ENCODE measurements around the gene SORCS2.

Gene SORCS2

DNA sequence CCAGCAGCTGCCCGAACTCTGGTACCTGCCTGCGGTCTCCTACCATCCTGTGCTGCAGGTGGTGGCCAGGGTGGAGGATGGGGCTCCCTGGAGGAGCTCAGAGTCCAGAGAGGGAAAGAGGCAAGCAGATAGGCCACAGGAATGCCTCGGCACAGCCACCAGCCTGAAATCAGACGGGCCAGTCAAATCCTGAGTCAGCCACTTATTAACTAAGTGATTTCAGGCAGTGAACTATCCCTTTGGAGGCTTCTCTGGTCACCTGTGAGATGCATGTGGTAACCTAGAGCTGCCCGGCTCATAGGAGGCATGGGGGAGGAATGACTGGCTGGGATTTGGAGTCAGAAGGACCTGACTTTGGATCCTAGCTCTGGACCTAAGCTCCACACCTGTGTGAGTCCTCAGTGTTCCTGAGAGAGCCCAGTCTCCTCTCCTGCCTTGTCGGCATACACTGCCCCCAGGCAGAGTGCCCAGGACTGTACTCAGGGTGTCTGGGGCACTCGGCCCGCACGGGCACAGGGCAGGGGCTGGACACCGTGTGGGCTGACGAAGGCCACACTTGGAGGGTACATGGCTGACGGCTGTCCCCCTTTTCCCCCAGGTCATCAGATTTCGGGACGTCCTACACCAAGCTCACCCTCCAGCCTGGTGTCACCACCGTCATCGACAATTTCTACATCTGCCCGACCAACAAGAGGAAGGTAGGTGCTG lies 338.7 kb downstream of the SORCS2 start:
- TF ChIP-seq, protein P1, sequence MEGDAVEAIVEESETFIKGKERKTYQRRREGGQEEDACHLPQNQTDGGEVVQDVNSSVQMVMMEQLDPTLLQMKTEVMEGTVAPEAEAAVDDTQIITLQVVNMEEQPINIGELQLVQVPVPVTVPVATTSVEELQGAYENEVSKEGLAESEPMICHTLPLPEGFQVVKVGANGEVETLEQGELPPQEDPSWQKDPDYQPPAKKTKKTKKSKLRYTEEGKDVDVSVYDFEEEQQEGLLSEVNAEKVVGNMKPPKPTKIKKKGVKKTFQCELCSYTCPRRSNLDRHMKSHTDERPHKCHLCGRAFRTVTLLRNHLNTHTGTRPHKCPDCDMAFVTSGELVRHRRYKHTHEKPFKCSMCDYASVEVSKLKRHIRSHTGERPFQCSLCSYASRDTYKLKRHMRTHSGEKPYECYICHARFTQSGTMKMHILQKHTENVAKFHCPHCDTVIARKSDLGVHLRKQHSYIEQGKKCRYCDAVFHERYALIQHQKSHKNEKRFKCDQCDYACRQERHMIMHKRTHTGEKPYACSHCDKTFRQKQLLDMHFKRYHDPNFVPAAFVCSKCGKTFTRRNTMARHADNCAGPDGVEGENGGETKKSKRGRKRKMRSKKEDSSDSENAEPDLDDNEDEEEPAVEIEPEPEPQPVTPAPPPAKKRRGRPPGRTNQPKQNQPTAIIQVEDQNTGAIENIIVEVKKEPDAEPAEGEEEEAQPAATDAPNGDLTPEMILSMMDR (IDR thresholded peaks at IDR 0.05; ENCODE audit: low read depth, low read length) = no peak
- no peak overlapping the region for H3K4me3 ChIP-seq (replicated peaks in 1 of 2; ENCODE audit: low read depth in 2 of 2, low read length in 2 of 2)
- no peak for DNase-seq (ENCODE audit: low read depth in 2 of 2)

DNA sequence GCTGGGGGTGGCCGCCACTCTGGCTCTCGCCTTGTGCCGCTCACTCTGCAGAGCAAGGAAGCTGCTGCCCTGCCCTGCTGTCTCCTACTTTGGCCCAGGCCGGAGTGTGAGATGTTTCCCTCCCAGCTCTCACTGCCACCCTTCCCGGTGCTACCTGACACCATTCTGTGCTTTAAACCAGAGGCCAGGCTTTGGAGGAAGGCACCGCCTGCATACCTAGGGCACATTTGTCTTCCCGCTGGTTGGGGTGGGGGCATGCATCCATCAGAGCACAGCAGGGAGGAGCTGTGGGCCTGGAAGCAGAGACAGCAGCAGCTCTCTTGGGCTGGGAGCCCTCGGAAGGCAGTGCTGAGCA lies 339.3 kb downstream of the SORCS2 start:
- TF ChIP-seq, protein P1 (IDR thresholded peaks at IDR 0.05; ENCODE audit: low read depth, low read length) = no peak
- no peak for DNase-seq (ENCODE audit: low read depth in 2 of 2)
- H3K4me3 ChIP-seq (replicated peaks in 1 of 2; ENCODE audit: low read depth in 2 of 2, low read length in 2 of 2) = no peak overlapping the region

DNA sequence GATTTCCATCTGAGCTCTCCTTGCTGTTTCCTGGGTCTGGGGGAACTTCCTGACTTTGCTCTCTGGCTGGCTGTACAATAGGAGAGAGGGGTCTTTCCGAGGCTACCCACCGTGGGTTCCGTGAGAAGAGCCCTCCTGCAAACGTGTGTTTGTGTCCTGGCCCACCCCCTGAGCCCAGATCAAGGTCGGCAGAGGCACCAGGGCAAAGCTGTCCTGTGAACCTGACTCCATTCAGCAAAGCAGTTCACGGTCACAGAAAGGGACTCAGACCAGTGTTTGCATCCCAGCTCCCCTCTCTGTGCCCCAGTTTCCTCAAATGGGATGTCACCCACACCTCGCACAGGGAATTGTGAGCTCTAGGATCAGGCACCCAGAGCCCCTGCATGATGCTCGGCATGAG lies 339.7 kb downstream of the SORCS2 start:
- TF ChIP-seq, protein P1 (IDR thresholded peaks at IDR 0.05; ENCODE audit: low read depth, low read length) = no peak
- no peak for DNase-seq (ENCODE audit: low read depth in 2 of 2)
- H3K4me3 ChIP-seq (replicated peaks in 1 of 2; ENCODE audit: low read depth in 2 of 2, low read length in 2 of 2) = no peak overlapping the region

DNA sequence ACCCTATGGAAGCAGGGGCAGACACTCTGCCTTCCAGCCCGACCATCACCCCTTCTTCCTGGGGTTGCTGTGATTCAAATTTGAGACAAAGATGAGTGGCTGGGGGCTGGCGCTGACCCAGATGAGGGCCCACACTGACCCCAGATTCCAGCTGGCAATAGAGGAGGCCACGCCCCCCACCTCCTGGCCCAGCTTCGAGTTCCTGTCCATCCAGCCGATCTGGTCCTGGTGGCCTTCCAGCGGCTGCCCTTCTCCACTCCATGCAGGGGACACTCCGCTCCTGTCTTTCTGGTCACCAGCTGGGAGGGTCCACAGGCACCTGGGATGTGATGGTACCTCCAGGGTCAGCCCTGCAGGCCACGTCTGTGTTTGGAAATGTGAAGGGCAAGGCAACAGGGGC lies 340.9 kb downstream of the SORCS2 start:
- H3K4me3 ChIP-seq (replicated peaks in 1 of 2; ENCODE audit: low read depth in 2 of 2, low read length in 2 of 2) = no peak overlapping the region
- TF ChIP-seq, protein P1 (IDR thresholded peaks at IDR 0.05; ENCODE audit: low read depth, low read length) = no peak
- DNase-seq (ENCODE audit: low read depth in 2 of 2) = no peak

DNA sequence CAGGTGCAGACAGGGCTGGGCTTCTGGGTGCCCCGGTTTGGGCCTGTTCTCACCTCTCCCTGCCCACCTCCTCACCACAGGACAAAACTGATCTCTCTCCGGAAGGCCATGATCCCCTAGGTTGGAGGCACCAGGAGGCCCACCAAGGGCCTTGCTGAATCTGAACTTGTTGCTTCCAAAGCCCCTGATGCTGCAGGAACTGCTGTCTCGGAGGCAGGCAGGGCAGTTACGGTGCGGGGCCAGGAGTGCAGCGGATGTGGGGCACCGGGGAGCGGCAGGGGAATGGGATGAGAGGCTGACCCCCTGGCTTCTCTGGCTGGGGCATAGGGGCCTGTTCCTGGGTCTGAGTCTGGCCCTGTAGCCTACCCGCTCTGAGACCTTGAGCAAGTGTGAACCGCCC lies 342.8 kb downstream of the SORCS2 start:
- H3K4me3 ChIP-seq (replicated peaks in 1 of 2; ENCODE audit: low read depth in 2 of 2, low read length in 2 of 2) = no peak overlapping the region
- DNase-seq (ENCODE audit: low read depth in 2 of 2) = no peak
- TF ChIP-seq, protein P1 (IDR thresholded peaks at IDR 0.05; ENCODE audit: low read depth, low read length) = no peak

DNA sequence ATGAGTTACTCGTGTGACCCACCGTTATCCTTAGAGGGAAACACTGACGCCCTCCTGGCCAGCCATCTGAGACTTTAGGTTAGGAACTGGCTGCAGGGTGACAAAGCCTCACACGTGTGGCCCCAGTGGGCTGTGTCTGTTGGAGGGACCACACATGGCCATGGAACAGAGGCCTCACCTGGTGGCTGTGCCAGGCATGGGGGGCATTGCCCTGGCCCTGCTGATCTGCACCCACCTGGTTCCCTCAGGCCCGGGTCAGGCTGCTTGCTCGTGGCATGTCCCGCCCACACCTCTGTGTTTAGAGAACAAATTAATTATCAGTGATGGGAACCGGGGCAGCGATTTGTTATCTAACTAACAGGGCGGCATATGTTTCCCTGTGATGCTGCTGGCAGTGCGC lies 343.3 kb downstream of the SORCS2 start:
- TF ChIP-seq, protein P1 (IDR thresholded peaks at IDR 0.05; ENCODE audit: low read depth, low read length) = no peak
- no peak overlapping the region for H3K4me3 ChIP-seq (replicated peaks in 1 of 2; ENCODE audit: low read depth in 2 of 2, low read length in 2 of 2)
- no peak for DNase-seq (ENCODE audit: low read depth in 2 of 2)

DNA sequence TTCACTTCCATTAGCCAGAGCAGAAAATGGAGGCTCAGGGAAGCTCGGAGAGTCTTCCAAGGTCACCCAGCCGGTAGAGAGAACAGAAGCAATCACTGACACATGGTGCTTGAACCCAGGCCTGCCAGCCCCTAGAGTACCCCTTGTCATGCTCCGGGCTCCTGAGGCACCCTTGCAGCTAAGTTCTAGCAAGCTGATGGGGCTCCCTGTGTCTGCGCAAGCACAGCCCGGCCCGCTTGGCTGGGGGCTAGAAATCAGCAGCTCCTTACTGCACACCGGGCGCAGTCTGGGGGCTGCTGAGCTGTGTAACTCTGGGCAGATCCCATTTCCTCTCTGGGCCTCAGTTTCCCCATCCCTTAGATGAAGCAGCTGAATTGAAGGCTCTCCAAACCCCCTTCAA lies 344.5 kb downstream of the SORCS2 start:
- H3K4me3 ChIP-seq (replicated peaks in 1 of 2; ENCODE audit: low read depth in 2 of 2, low read length in 2 of 2) = no peak overlapping the region
- TF ChIP-seq, protein P1 (IDR thresholded peaks at IDR 0.05; ENCODE audit: low read depth, low read length) = no peak
- no peak for DNase-seq (ENCODE audit: low read depth in 2 of 2)
